ENCODE results near the gene SMO.

GRCh38 chr7:129188892-129189660 is 643 bp downstream of the SMO start:
- TF ChIP-seq CTCF (IDR thresholded peaks at IDR 0.05): no peak
- TF ChIP-seq POLR2A (IDR thresholded peaks at IDR 0.05): no peak
